ENCODE measurements around the gene C15orf39. TPM values are rescaled to one million over a fixed set of nuclear protein-coding genes. Genes with fewer than 3 reads are reported as not detected.

The C15orf39 gene
- total and polyA plus RNA-seq, 2 donors from 2014 or later, result 5.7 to 32.7 TPM

- H3K9me3 ChIP-seq (ENCODE audit: control insufficient read depth in 2 of 3, insufficient read depth in 1 of 3, low read length in 3 of 3), result peaks cover 0 to 4% (median 0%) of the 10 kb centered on the region in 3 donors
- H3K36me3 ChIP-seq (ENCODE audit: control insufficient read depth in 2 of 3, insufficient read depth in 3 of 3, low read length in 3 of 3), result no peaks in the 10 kb centered on the region
- TF ChIP-seq, protein P1, sequence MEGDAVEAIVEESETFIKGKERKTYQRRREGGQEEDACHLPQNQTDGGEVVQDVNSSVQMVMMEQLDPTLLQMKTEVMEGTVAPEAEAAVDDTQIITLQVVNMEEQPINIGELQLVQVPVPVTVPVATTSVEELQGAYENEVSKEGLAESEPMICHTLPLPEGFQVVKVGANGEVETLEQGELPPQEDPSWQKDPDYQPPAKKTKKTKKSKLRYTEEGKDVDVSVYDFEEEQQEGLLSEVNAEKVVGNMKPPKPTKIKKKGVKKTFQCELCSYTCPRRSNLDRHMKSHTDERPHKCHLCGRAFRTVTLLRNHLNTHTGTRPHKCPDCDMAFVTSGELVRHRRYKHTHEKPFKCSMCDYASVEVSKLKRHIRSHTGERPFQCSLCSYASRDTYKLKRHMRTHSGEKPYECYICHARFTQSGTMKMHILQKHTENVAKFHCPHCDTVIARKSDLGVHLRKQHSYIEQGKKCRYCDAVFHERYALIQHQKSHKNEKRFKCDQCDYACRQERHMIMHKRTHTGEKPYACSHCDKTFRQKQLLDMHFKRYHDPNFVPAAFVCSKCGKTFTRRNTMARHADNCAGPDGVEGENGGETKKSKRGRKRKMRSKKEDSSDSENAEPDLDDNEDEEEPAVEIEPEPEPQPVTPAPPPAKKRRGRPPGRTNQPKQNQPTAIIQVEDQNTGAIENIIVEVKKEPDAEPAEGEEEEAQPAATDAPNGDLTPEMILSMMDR (IDR thresholded peaks at IDR 0.05; ENCODE audit: borderline replicate concordance, extremely low read depth, insufficient read depth), result no peak
- no peak for FAIRE-seq
- peaks cover 0 to 4% (median 0%) of the 10 kb centered on the region in 3 donors for H3K4me1 ChIP-seq (ENCODE audit: control insufficient read depth in 2 of 3, insufficient read depth in 2 of 3, low read depth in 1 of 3, low read length in 3 of 3)
- DNase-seq, result no peak
- no peak overlapping the region for H3K27ac ChIP-seq (ENCODE audit: low read depth in 2 of 2, low read length in 2 of 2)
- no peak overlapping the region for H3K4me3 ChIP-seq (ENCODE audit: low read length in 3 of 3)
- intact Hi-C loops (cut with DNase I), result no loop called here
- H3K27me3 ChIP-seq (ENCODE audit: control insufficient read depth, insufficient read depth, low read length), result no peaks in the 10 kb centered on the region
- H3K9ac ChIP-seq (ENCODE audit: low read length in 3 of 3), result no peak overlapping the region
Observed at GRCh38 chr15:75174102-75174501, 27.6 kb upstream of the C15orf39 start.

- TF ChIP-seq, protein P1 (IDR thresholded peaks at IDR 0.05; ENCODE audit: borderline replicate concordance, extremely low read depth, insufficient read depth), result no peak
- H3K9ac ChIP-seq (ENCODE audit: low read length in 3 of 3), result no peak overlapping the region
- no peaks in the 10 kb centered on the region for H3K27me3 ChIP-seq (ENCODE audit: control insufficient read depth, insufficient read depth, low read length)
- intact Hi-C loops (cut with DNase I), result no loop called here
- H3K4me3 ChIP-seq (ENCODE audit: low read length in 3 of 3), result no peak overlapping the region
- DNase-seq, result no peak
- H3K27ac ChIP-seq (ENCODE audit: low read depth in 2 of 2, low read length in 2 of 2), result no peak overlapping the region
- H3K36me3 ChIP-seq (ENCODE audit: control insufficient read depth in 2 of 3, insufficient read depth in 3 of 3, low read length in 3 of 3), result no peaks in the 10 kb centered on the region
- no peaks in the 10 kb centered on the region for H3K9me3 ChIP-seq (ENCODE audit: control insufficient read depth in 2 of 3, insufficient read depth in 1 of 3, low read length in 3 of 3)
- no peak for FAIRE-seq
- peaks cover 0 to 5% (median 0%) of the 10 kb centered on the region in 3 donors for H3K4me1 ChIP-seq (ENCODE audit: control insufficient read depth in 2 of 3, insufficient read depth in 2 of 3, low read depth in 1 of 3, low read length in 3 of 3)
Observed at GRCh38 chr15:75174729-75175128, 27.0 kb upstream of the C15orf39 start.

DNA sequence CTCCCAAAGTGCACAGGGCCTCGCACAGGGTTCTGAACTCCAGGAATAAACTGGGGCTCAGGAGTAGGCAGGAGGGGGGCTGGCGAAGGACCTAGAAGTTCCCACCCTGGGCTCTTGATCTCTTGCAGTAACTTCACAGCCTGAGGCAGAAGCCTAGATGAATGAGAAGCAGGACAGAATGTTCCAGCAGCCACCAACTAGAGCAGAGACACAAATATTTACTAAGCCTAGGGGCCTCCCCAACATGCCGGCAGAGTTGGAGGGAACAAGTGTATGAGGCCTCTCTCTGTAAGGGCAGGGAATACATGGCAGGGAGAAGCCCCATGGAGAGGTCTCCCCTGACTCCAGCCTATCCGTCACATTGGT is 25.3 kb upstream of the C15orf39 start:
- Histone ChIP-seq H3K9me3 (ENCODE audit: control insufficient read depth in 2 of 3, insufficient read depth in 1 of 3, low read length in 3 of 3) (no peaks in the 10 kb centered on the region), H3K36me3 (ENCODE audit: control insufficient read depth in 2 of 3, insufficient read depth in 3 of 3, low read length in 3 of 3) (no peaks in the 10 kb centered on the region), H3K9ac (ENCODE audit: low read length in 3 of 3) (no peak overlapping the region), H3K4me3 (ENCODE audit: low read length in 3 of 3) (no peak overlapping the region), H3K27me3 (ENCODE audit: control insufficient read depth, insufficient read depth, low read length) (no peaks in the 10 kb centered on the region), H3K27ac (ENCODE audit: low read depth in 2 of 2, low read length in 2 of 2) (no peak overlapping the region), H3K4me1 (ENCODE audit: control insufficient read depth in 2 of 3, insufficient read depth in 2 of 3, low read depth in 1 of 3, low read length in 3 of 3) (peaks cover 0 to 5% (median 0%) of the 10 kb centered on the region in 3 donors)
- TF ChIP-seq, protein P1 (IDR thresholded peaks at IDR 0.05; ENCODE audit: borderline replicate concordance, extremely low read depth, insufficient read depth), result no peak
- FAIRE-seq (no peak), DNase-seq (no peak)
- intact Hi-C loops (cut with DNase I), result no loop called here

Measured in kidney (tissue), 14 donors.